NCI-H1694 (cell line): Measurements from ENCODE around the gene FAM120C.
A peak's percentile ranks its signal among the peaks of the same experiment; 100 is the strongest.

Experiments
- DNase-seq: peaks from one replicate; lab custom pipeline; 2025; lab: John Stamatoyannopoulos, UW

FAM120C gene

DNA sequence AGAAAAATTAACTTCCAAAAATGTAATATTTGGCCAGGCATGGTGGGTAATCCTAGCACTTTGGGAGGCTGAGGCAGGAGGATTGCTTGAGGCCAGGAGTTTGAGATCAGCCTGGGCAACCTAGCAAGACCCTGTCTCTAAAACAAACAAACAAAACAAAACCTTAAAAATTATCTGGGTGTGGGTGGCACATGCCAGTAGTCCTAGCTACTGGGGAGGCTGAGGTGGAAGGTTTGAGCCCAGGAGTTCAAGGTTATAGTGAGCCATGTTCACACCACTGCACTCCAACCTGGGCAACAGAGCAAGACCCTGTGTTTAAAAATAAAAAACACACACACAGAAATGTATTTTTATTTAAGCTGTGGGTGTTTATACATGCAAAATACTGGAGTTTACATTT, 12.0 kb downstream of the FAM120C start:
- no peak for DNase-seq

DNA sequence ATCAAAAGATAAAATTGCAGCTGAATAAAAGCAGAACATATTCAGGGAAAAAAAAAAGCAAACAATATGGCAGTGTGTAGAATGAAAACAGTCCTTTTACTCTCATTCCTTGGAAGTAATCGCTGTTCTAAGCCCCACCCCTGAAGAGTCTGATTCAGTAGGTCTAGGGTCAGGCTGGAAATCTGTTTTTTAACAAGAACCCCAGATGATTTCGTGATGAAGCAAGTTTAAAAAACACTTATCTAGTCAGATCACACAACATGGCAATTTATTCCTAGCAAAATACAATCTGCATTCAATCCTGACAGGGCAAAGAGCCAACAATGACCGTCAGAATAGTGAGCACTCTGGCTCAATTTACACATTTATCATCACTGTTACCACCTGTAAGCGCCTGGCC, 16.1 kb downstream of the FAM120C start:
- no peak for DNase-seq

DNA sequence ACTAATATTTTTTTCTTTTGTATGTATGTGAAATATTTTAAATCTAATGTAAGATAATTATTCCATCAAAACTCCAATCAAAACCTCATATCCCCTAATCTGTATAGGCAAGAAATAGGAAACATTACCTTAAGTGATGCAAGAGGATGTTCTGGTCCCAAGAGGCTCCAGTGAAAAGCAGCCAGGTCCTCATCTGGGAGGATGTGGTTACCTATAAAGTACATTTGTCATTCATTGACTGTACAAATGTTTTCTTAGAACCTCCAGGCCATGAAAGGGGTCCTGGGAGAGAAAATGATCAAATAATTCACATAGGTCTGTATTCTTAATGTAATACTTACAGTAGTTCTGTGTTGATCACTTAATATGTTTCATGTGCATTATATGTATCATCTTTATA, 25.5 kb downstream of the FAM120C start:
- DNase-seq, result no peak

DNA sequence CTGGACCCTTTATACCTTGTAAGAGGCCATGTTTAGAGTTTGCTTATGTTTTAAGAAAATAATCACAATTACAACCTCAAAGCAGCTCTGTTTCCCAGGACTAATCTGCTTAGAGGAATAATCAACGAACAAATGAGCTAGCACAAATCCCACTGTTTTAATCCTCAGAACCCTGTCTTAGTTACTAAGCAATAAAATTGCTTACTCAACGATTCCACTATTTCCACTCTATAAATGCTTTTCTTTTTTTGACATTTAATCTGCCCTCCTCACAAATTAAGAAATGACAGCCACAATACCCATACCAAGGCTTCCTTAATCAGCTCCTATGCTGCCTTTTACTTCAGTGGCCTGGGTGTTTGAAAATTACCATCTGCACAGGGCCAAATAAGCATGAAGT, 48.8 kb downstream of the FAM120C start:
- DNase-seq, result no peak

DNA sequence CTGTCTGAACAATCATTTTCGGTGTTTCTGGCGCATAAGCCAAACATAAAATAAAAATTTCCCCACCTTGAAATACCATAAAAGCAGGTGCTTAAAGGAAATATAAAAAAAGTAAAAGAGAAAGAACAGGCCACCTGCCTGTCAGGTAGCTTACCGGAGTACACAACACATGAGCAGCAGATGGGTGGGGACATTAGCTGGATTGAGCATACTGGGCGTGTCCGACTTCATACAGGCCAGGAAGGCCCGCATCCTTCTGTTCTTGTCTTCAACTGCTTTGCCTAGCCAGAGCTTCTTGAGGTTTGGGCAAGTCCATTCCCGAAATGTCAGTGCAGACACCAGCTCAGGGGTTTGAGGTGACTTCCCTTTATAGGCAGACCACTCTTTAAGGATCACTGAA, 66.7 kb downstream of the FAM120C start:
- DNase-seq, result no peak

DNA sequence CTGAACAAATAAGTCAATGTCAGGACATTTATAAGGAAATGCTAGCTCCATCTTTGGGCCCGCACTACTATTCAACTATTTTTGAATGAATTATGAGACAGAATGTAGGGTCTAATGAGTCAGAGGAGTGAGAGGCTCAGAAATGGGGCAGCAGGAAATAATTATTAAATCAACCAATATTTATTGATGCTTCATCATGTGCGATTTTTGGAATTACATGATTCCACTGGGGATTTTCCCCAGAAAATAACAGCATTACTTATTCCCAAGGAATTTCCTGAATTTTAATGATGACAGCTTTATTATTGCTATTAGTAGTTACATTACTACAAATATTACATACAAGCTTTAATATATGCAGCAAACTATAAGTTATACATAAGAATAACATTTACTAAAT, 89.5 kb downstream of the FAM120C start:
- no peak for DNase-seq

DNA sequence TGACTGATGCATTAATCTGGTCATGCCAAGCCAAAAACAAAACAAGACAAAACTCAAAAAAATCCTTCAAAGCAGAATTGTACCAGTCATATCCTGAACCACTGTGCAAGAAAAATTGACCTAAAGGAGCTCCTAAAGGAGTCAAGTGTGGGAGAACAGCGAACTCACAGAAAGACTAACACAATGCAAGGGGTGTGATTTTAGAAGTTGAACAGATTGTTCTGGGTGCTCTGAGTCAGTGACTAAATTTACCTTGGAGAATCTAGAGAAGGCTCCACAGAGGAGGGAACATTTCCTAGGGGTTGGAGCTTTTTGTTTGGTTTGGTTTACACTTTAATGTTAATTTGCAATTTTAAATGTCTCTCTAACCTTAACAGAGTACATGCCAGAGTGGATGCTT, 89.9 kb downstream of the FAM120C start:
- DNase-seq, result no peak

DNA sequence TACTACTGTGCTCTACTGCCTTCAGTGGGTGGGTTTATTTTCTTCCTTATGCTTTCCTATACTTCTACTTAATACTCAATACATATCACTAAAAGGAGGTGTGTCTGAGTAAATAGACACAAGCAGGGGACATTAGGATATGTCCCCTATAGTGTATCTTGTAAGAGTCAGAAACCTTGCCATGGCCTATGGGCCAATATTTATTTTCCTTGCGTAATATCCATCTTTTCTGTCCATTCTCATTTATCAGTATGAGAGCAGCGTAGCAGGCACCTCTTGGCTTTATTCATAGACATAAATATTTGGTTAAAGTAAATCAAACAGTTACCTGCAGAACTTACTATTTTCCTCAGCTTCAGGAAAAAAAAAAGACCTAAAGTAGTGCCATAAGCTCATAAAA, 92.2 kb downstream of the FAM120C start:
- DNase-seq, result no peak

DNA sequence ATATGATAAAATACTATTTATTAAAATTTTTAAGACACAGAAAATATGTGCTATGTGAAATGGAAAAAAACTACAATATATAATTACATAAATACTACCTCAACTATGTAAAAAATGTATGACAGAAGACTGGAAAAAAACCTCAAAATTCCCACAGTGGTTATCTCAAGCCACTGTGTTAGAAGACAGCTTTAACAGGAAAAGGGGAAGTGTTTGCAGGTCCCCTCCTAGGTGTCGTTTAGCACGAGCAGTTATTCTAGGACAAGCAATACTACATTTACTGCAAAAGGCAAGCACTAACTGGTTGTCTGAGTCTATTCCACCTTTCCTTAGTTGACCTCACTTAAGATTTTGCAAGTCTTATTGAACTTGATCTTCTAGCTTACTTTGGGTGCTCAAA, 93.9 kb downstream of the FAM120C start:
- DNase-seq, result no peak

DNA sequence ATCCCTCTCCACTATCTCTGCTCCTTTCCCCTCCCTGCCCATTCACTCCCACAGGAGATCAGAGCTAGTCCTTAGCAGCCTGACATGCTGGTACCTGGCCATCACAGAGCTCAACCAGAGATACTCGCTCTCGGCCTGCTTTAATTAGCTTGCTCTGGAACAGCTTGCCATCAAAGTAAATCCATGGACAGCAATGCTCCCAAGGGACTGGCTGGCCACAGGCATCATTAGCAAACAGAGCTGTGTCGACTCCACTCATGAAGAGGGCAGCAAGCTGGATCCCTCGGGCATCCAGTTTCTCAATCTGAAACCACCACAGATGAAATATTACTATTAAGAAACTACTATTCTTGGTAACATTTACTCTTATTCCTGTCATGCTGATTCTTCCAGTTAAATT, 95.4 kb downstream of the FAM120C start:
- no peak for DNase-seq

DNA sequence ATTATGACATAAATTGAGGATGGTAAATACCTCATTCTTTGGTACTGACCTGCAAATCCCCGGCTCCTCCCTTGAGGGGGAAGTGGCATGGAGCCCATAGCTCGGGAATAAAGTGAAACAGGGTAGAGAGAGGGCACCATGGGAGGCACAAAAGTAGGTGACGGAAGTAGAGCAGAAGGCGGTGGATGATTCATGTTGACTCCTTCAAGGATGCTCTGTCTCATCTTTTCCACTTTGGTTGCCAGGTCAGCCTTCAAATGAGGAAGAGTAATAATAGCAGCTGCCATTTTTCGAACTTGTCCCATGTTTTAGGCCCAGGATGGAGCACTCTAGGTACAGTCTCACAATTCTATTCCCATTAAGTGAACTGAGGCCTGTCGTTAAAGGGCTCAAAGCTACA, 97.4 kb downstream of the FAM120C start:
- no peak for DNase-seq

DNA sequence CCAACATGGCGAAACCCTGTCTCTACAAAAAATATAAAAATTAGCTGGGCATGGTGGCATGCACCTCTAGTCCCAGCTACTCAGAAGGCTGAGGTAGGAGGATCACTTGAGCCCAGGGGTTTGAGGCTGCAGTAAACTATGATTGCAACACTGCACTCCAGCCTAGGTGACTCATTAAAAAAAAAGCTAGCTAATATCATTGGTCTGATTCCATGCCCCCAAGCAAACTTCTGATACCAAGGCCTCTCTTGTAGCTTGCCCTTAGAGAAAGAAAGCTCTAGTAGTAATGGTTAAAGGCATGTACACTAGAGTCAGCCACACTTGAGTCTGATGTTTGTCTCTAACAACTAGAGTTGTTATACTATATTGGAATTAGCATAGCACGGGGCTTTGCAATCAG, 106.2 kb downstream of the FAM120C start:
- DNase-seq, result no peak

DNA sequence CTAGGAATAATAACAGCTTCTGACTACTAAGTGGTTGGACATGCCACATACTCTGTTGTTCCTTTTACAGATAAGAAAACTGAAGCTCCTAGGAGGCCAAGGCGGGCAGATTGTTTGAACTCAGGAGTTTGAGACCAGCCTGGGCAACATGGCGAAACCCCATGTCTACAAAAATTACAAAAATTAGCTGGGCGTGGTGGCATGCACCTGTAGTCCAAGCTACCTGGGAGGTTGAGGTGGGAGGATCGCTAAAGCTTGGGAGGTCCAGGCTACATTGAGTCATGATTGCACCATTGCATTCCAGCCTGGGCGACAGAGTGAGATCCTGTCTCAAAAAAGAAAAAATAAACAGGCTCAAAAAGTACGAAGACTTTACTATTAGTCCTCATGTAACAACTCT, 108.2 kb downstream of the FAM120C start:
- DNase-seq, result no peak

DNA sequence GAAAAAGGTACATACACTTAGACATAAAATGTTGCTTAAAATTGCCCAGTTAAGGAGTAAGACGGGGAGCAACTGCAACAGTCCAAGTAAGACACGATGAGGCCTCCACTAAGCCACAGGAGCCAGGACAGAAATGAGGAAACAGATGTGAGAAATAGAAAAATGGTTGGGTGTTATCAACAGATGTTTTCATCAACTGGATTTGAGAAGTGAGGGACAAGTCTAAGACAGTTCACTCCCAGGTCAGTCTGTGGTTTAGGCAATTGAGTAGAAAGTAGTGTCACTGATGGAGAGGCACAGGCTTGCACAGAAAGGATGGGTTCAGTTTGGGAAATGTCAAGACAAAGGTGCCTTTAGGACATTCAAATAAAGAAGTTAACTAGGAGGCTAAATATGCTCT, 115.3 kb downstream of the FAM120C start:
- no peak for DNase-seq

DNA sequence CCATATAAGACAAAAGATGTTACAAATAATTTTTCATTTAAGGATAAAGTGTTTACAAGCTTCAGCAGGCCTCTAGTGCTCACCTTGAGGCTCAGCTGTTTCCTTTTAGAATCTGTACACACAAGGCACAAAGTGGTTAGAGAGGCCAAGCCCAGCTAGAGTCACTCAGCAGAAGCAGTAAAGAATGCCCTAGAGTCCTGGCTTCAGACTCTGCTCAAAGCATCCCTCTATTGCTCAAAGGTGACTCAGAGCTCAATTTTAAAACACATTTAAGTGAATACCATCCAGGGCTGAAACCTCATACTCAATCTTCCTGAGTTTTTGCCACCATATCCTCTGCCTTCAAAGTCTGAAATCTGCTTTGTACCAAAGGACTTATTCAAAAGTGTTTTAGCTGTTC, 116.2 kb downstream of the FAM120C start:
- DNase-seq, result no peak

DNA sequence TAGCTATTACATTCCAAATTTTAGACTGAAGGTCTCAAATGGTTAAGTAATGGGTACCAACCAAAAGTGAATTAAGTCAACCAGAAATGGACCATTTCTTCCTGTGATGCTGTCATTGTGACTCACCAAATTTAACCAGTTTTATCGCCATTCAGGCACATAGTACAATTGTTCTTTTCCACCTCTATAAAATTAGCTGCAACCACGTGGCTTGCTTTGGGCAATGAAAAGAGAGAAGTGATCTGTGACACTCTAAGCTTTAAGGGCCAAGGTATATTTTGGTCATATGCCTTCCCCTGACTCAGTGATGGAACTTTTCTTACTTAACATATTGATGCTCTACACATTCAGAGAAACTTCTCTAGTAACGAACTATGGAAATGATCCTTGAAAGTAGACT, 118.5 kb downstream of the FAM120C start:
- no peak for DNase-seq

DNA sequence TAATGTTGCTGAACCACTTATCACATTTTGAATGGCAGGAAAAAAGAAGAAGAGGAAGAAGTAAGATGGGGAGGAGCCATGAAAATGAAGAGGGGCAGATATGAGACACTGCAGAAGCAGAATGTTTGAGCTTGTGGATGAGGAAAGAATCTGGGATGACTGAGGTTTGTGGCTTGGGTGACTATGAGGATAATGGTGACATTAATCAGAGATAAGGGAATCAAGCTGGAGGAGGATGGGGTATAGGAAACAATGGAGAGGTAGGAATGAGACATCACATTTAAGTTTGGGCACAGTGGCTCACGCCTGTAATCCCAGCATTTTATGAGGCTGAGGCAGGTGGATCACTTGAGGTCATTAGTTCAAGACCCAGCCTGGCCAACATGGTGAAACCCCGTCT, 119.7 kb downstream of the FAM120C start:
- no peak for DNase-seq

DNA sequence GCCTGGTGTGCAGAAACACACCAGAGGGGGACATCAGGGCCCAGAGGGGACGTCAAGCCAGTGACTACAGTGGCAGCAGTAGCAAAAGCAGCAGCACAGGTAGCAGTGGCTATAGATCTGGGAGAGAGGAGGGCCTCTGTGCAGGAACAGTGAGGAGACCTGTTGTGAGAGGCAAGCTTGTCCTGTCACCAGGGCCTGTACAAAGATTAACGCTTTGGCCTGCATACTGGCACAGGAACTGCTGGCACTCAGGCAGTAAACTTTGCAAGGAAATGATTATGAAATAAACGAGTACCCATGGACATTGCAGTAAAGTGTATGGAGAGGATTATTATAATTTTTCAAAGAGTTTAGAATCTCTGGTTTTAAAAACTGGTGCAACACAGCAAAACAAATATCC, 133.3 kb downstream of the FAM120C start:
- DNase-seq, result no peak

DNA sequence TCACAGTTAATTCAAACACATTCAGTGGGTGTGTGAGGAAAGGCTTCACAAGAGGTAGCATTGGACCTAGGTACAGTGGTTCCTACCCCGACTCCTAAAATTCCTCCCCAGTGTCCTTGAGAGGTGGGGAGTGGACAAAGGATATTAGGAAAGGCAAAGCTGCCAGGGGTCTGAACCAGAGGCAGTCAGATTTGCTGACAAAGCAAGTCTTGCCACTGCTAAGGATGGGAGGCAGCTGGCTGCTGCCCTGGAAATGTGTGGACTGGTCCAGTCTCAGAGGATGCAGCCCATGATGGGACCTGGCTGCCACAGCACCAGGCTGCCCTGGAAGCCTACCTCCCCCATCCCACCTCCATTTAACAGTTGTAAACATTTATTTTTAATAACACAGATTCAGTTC, 134.6 kb downstream of the FAM120C start:
- no peak for DNase-seq

DNA sequence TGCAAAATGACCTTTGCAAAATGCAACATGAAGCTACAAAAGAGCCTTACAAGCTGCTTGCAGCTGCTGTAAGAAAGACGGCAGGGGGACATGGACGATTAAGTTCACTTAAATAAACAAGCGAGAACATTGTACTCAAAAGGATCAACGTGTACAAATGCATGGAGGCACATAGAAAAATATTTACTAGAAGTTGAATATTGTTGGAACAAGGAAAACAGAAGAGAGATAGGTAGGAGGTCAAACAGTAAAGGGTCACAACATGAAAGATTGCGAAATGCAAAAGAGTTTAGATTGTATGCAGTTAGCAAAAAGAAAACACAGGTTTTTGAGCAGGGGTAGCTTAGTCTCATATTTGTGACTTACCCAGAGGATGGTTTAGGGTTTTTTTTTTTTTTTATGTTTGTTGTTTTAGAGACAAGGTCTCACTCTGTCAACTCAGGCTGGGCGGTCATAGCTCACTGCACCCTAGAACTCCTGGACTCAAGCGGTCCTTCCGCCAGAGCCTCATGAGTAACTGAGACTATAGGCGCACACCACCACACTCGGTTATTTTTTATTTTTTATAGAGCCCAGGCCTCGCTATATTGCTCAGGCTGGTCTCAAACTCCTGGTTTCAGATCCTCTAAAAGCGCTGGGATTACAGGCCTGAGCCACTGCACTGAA, 137.4 kb downstream of the FAM120C start:
- DNase-seq, result no peak

DNA sequence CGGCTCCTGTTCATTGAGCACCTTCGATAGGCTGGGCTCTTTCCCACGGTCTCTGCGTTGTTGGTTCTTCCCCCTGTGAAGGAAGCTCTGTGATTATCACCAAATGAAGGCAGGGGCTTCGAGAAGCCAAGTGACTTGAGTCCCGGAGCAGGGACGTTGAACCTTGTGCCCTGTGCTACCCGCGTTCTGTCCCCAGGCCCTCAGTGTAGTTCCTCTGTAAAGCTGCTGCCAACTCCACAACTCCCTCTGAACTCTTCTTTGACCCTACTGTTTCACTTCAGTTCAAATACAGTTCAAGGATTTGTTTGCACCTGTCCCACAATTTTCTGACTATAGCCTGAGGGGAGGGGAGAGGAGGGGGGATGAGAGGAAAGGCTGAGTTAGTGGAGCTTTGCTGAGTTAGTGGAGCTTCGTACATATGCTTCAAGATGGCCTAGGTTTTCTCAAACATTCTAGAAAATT, 138.1 kb downstream of the FAM120C start:
- no peak for DNase-seq

DNA sequence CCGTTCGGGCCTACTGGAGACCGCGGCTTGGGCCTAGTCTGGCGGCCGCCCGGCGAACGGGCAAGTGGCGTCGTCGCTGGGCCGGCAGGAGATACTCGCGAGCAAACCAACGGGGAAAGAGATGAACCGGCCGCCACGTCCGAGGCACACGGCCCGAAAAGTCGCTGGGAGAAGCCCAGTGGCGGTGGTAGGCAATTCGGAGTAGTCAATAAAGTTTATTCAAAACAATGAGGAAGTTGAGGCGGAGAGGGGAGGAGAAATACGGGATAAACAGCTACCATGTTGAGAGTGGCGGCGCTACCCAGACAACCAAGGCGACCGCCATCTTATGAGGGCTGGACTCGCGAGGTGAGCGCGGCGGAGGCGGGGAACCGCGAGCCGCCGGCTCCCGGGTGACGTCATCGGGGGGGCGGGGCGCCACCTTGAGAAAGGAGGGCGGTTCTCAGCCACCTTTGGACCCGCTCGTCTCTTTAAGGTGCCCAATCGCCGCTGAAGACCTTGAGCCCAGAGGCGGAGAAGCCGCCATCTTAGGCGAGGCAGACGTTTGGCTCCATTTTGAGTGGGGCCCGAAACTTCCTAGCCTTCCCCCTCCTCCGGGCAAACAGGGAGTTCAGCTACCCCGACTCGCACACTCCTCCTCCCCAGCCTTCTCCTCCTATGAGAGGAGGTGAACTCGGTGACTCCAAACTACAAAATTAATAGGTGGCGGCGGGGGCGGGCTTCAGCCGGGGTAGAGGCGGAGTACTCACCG, 138.8 kb downstream of the FAM120C start, which contains the start of gene PHF8:
Gene PHF8, minus strand, starts transcription at position 348 of the 751 bp plus-strand sequence. CDS start 1,745 bp downstream, outside the sequence.
- peak; percentile 93 for DNase-seq

DNA sequence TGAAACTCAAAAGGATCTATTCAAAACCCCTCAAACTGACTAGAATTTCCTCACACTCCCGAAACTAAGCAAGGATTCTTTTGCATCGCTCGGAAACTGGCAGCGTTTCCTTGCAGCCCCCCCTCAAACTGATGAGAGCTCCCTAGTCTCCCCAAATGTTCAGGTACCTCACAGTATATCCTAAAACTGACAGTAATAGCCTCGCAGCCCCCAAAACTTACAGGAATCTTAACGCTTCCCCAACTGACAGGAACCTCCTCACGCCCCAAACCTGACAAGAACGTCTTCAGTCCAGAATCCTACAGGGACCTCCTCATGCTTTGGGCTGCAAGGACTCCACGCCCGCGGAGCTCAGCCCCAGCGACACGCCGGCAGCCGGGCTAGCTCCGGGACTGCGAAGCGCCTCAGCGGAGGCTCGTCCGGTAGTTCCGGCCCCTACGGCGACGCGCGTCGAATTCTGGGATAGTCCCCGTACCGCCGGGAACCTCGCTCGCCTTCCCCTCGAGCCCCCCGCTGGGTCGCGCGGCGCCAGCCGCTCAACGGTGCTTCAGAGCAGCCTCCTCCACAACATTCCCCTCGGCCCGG, 139.4 kb downstream of the FAM120C start:
- DNase-seq, result no peak
